HepG2 (cell line): ENCODE results near the gene RBM12. TPM values are rescaled to one million over a fixed set of nuclear protein-coding genes. Genes with fewer than 3 reads are reported as not detected.

ENCODE experiments used
- ADNP ChIP-seq: sonication (generic); formaldehyde crosslinking; IDR thresholded peaks from 2 replicates; pipeline ENCODE4 v1.4.0; 2020; ENCODE audit warnings: missing genetic modification reagents
- ARNT2 ChIP-seq: sonication (generic); formaldehyde crosslinking; IDR thresholded peaks from 2 replicates; pipeline ENCODE4 v1.8.0; 2022; ENCODE audit warnings: mild to moderate bottlenecking, low read depth, missing genetic modification reagents, moderate library complexity
- EP300 ChIP-seq, 3 experiments: sonication (generic) in 1 of 3; formaldehyde crosslinking in 1 of 3; IDR thresholded peaks; 2 replicates each; pipeline versions ENCODE4 v1.5.1 to v1.6.1; 2011 to 2020; ENCODE audit warnings: low read depth in 2 of 3, low read length in 2 of 3, borderline replicate concordance in 1 of 3, improper control_type of control experiment in 1 of 3, mild to moderate bottlenecking in 1 of 3, missing genetic modification reagents in 1 of 3, moderate library complexity in 1 of 3
- KLF9 ChIP-seq: IDR thresholded peaks from 2 replicates; pipeline ENCODE4 v1.6.1; 2016; ENCODE audit warnings: low read depth
- PCBP2 ChIP-seq: fragments of 200-400 bp; formaldehyde crosslinking; optimal IDR thresholded peaks from 2 replicates; pipeline ENCODE3; 2018; ENCODE audit warnings: low read length, low read depth; ENCODE audit not compliant: poor library complexity, severe bottlenecking
- PRMT3 ChIP-seq: sonication (generic); formaldehyde crosslinking; IDR thresholded peaks from 2 replicates; pipeline ENCODE4 v1.8.1; 2022; ENCODE audit warnings: low read depth, mild to moderate bottlenecking, moderate library complexity, missing genetic modification reagents, borderline replicate concordance
- RAD21 ChIP-seq: fragments of 450-650 bp; formaldehyde crosslinking; IDR thresholded peaks from 2 replicates; pipeline ENCODE4 v1.5.0; 2020; ENCODE audit warnings: mild to moderate bottlenecking
- SMAD3 ChIP-seq: sonication (generic); formaldehyde crosslinking; IDR thresholded peaks from 2 replicates; pipeline ENCODE4 v1.4.0; 2020; ENCODE audit warnings: missing genetic modification reagents
- ZBTB46 ChIP-seq: sonication (generic); formaldehyde crosslinking; IDR thresholded peaks from 2 replicates; pipeline ENCODE4 v1.4.0; 2020; ENCODE audit warnings: mild to moderate bottlenecking, missing genetic modification reagents, borderline replicate concordance
- ZBTB8A ChIP-seq: sonication (generic); formaldehyde crosslinking; IDR thresholded peaks from 2 replicates; pipeline ENCODE4 v1.4.0; 2020; ENCODE audit warnings: mild to moderate bottlenecking, low read depth, missing genetic modification reagents, borderline replicate concordance
- ZNF747 ChIP-seq: sonication (generic); formaldehyde crosslinking; IDR thresholded peaks from 2 replicates; pipeline ENCODE4 v1.8.1; 2023; ENCODE audit warnings: missing genetic modification reagents, mild to moderate bottlenecking, borderline replicate concordance
- polyA plus RNA-seq, 8 experiments: library from polyadenylated mRNA; depleted of rRNA in 3 of 8; stranded (reverse) in 7 of 8; unstranded in 1 of 8; fragments of >200 nt; fragmentation: Illumina TruSeq in 4 of 8; extraction: Trizol in 4 of 8; gene quantifications; 2 replicates each; pipeline versions ENCODE4 v1.2.1 to v1.2.3, GENCODE V29; 2011 to 2016; ENCODE audit warnings: low read depth in 4 of 8, missing spikeins in 1 of 8, mixed read lengths in 1 of 8; ENCODE audit not compliant: insufficient read depth in 1 of 8
- total RNA-seq, 5 experiments: library from RNA; depleted of rRNA; stranded (reverse); fragments of >200 nt; fragmentation: Illumina TruSeq; extraction: Trizol; gene quantifications; 2 replicates each; pipeline ENCODE4 v1.2.3, GENCODE V29; 2016; ENCODE audit warnings: low read depth in 1 of 5
- TF ChIP-seq, protein P1 (sequence below): sonication (generic); formaldehyde crosslinking; IDR thresholded peaks from 2 replicates; pipeline ENCODE4 v1.4.0; 2020; ENCODE audit warnings: missing genetic modification reagents
- TF ChIP-seq, protein P2 (sequence below): sonication (generic); formaldehyde crosslinking; IDR thresholded peaks from 2 replicates; pipeline ENCODE4 v1.4.0; 2020; ENCODE audit warnings: mild to moderate bottlenecking, missing genetic modification reagents
- TF ChIP-seq, protein P3 (sequence below), 2 experiments: IDR thresholded peaks; 2 replicates each; pipeline ENCODE4 v1.6.1; 2011 to 2012; ENCODE audit warnings: low read length in 2 of 2, borderline replicate concordance in 1 of 2, low read depth in 1 of 2, mild to moderate bottlenecking in 1 of 2, moderate library complexity in 1 of 2

The RBM12 gene
- total and polyA plus RNA-seq, 2 of the 13 experiments (the other 11 are each of a cell fraction or from before 2014, with no cell fraction given), result 97.9 to 104 TPM

DNA sequence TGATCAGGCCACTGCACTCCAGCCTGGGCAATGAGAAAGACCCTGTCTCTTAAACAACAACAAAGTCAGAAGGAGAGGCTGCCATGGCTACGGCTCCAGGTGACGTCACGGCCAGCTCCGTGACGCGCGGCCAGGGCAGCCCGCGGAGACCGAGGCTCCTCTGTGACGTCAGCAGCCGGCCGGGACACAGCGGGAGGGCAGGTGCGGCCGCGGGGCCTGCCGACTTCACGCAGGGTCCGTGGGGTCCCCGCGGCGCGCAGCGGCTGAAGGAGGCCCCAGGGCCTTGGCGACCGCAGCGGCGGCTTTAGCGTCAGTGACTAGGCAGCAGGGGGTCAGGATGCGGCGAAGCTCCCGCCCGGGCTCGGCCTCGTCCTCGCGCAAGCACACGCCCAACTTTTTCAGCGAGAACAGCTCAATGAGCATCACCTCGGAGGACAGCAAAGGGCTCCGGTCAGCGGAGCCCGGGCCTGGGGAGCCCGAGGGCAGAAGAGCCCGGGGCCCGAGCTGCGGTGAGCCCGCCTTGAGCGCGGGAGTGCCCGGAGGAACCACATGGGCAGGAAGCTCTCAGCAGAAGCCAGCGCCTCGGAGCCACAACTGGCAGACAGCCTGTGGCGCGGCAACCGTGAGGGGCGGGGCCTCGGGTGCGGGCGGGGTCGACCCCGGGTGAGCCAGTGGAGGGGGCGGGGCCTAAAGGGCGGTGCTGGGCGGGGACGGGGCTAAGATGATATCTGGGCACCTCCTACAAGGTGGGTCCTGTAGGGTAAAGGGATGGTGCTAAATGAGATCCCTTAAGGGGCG is 48.8 kb downstream of the RBM12 start, which contains the start of gene SPAG4 (continued):
- TF ChIP-seq, protein P1, sequence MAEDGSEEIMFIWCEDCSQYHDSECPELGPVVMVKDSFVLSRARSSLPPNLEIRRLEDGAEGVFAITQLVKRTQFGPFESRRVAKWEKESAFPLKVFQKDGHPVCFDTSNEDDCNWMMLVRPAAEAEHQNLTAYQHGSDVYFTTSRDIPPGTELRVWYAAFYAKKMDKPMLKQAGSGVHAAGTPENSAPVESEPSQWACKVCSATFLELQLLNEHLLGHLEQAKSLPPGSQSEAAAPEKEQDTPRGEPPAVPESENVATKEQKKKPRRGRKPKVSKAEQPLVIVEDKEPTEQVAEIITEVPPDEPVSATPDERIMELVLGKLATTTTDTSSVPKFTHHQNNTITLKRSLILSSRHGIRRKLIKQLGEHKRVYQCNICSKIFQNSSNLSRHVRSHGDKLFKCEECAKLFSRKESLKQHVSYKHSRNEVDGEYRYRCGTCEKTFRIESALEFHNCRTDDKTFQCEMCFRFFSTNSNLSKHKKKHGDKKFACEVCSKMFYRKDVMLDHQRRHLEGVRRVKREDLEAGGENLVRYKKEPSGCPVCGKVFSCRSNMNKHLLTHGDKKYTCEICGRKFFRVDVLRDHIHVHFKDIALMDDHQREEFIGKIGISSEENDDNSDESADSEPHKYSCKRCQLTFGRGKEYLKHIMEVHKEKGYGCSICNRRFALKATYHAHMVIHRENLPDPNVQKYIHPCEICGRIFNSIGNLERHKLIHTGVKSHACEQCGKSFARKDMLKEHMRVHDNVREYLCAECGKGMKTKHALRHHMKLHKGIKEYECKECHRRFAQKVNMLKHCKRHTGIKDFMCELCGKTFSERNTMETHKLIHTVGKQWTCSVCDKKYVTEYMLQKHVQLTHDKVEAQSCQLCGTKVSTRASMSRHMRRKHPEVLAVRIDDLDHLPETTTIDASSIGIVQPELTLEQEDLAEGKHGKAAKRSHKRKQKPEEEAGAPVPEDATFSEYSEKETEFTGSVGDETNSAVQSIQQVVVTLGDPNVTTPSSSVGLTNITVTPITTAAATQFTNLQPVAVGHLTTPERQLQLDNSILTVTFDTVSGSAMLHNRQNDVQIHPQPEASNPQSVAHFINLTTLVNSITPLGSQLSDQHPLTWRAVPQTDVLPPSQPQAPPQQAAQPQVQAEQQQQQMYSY (CRISPR knock-in tag), result peak; percentile 83
- TF ChIP-seq ZBTB46 (no peak), KLF9 (CRISPR knock-in tag) (peak; percentile 95), EP300 (IDR thresholded peaks at IDR 0.05; ENCODE audit: low read depth in 2 of 2, low read length in 2 of 2) (peak in 1 of 2 experiments; percentile 15; a peak in 2 of 4 replicates), EP300 (CRISPR knock-in tag; IDR thresholded peaks at IDR 0.05; ENCODE audit: borderline replicate concordance) (peak; percentile 49), ADNP (CRISPR knock-in tag) (no peak), ZNF747 (CRISPR knock-in tag) (no peak; the same call in 1 of the 2 replicates), SMAD3 (CRISPR knock-in tag) (peak; percentile 89; the same call in 1 of the 2 replicates), PRMT3 (CRISPR knock-in tag) (peak; percentile 99), RAD21 (CRISPR knock-in tag) (peak; percentile 77; the same call in 1 of the 2 replicates), PCBP2 (no peak), ARNT2 (CRISPR knock-in tag) (peak; percentile 98; the same call in 1 of the 2 replicates), ZBTB8A (CRISPR knock-in tag) (peak; percentile 78)
- TF ChIP-seq, protein P2, sequence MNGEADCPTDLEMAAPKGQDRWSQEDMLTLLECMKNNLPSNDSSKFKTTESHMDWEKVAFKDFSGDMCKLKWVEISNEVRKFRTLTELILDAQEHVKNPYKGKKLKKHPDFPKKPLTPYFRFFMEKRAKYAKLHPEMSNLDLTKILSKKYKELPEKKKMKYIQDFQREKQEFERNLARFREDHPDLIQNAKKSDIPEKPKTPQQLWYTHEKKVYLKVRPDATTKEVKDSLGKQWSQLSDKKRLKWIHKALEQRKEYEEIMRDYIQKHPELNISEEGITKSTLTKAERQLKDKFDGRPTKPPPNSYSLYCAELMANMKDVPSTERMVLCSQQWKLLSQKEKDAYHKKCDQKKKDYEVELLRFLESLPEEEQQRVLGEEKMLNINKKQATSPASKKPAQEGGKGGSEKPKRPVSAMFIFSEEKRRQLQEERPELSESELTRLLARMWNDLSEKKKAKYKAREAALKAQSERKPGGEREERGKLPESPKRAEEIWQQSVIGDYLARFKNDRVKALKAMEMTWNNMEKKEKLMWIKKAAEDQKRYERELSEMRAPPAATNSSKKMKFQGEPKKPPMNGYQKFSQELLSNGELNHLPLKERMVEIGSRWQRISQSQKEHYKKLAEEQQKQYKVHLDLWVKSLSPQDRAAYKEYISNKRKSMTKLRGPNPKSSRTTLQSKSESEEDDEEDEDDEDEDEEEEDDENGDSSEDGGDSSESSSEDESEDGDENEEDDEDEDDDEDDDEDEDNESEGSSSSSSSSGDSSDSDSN (CRISPR knock-in tag), result peak; percentile 94
- TF ChIP-seq, protein P3, sequence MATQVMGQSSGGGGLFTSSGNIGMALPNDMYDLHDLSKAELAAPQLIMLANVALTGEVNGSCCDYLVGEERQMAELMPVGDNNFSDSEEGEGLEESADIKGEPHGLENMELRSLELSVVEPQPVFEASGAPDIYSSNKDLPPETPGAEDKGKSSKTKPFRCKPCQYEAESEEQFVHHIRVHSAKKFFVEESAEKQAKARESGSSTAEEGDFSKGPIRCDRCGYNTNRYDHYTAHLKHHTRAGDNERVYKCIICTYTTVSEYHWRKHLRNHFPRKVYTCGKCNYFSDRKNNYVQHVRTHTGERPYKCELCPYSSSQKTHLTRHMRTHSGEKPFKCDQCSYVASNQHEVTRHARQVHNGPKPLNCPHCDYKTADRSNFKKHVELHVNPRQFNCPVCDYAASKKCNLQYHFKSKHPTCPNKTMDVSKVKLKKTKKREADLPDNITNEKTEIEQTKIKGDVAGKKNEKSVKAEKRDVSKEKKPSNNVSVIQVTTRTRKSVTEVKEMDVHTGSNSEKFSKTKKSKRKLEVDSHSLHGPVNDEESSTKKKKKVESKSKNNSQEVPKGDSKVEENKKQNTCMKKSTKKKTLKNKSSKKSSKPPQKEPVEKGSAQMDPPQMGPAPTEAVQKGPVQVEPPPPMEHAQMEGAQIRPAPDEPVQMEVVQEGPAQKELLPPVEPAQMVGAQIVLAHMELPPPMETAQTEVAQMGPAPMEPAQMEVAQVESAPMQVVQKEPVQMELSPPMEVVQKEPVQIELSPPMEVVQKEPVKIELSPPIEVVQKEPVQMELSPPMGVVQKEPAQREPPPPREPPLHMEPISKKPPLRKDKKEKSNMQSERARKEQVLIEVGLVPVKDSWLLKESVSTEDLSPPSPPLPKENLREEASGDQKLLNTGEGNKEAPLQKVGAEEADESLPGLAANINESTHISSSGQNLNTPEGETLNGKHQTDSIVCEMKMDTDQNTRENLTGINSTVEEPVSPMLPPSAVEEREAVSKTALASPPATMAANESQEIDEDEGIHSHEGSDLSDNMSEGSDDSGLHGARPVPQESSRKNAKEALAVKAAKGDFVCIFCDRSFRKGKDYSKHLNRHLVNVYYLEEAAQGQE (IDR thresholded peaks at IDR 0.05; ENCODE audit: borderline replicate concordance in 1 of 2, low read depth in 1 of 2, low read length in 2 of 2), result peak in 1 of 2 experiments; percentile 55; a peak in 1 of 4 replicates
